Activated CD4-positive, alpha-beta T cell treated with anti-CD3 and anti-CD28 coated beads, Interleukin-2, amount 50 U/mL, for 1 hour (primary cell): ENCODE measurements around the gene KRTAP2-4.

Experiments
- DNase-seq: peaks from one replicate; pipeline ENCODE4 v3.0.0-alpha.2; 2020

Gene KRTAP2-4

GRCh38 chr17:41029633-41030245 lies 35.9 kb downstream of the KRTAP2-4 start, which contains the start of gene KRTAP1-4:
Gene KRTAP1-4, minus strand, starts transcription at chr17:41030195. Its CDS starts 117 bp downstream, at chr17:41030078.
- DNase-seq: no peak

GRCh38 chr17:41026715-41027471 lies 38.8 kb downstream of the KRTAP2-4 start, which contains the start of gene KRTAP1-5:
Gene KRTAP1-5, minus strand, starts transcription at chr17:41027208. Its CDS starts 53 bp downstream, at chr17:41027155.
- no peak for DNase-seq

- no peak for DNase-seq
Observed at GRCh38 chr17:41024697-41025096, 41.0 kb downstream of the KRTAP2-4 start.

- no peak for DNase-seq
Observed at GRCh38 chr17:41020336-41020735, 45.3 kb downstream of the KRTAP2-4 start.

- DNase-seq: no peak
Observed at GRCh38 chr17:41019415-41019814, 46.3 kb downstream of the KRTAP2-4 start.

- no peak for DNase-seq
Observed at GRCh38 chr17:41018541-41018940, 47.1 kb downstream of the KRTAP2-4 start.

GRCh38 chr17:41016578-41017215 lies 49.0 kb downstream of the KRTAP2-4 start:
- no peak for DNase-seq

- no peak for DNase-seq
Observed at GRCh38 chr17:41015454-41015853, 50.2 kb downstream of the KRTAP2-4 start.
